ENCODE results near the gene NELL2.
"Not testable (repeated sequence)": the region's sequence is repeated elsewhere in the genome, so short reads cannot be mapped to it uniquely, and the experiment has no call there.

Gene NELL2

GRCh38 chr12:44686821-44687432 lies 189.2 kb downstream of the NELL2 start:
- DNase-seq: not testable (repeated sequence)

GRCh38 chr12:44677724-44678123 lies 198.4 kb downstream of the NELL2 start:
- no peak for DNase-seq

DNA sequence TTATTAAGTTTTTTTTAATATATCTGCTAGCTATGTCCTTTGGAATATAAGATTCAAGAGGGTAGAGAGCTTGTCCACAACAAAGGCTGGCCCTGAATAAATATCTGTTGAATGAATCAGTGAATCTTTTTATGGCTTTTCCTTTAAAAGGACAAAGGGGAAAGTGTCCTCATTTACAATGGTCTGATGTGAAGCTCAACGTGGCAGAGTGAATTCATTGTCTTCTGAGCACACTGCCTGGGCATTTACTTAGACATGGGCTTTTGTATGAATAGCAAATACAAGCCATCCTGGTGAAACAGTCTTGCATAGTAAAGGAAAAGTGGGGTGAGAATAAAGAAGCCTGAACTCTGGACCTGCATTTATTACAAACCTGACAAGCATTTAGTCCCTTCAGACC lies 201.2 kb downstream of the NELL2 start:
- no peak for DNase-seq

GRCh38 chr12:44673811-44674210 lies 202.3 kb downstream of the NELL2 start:
- no peak for DNase-seq

- DNase-seq: no peak
These were observed 204.1 kb downstream of the NELL2 start for GRCh38 chr12:44672042-44672441.

- DNase-seq: no peak
These were observed 207.7 kb downstream of the NELL2 start for GRCh38 chr12:44668443-44668842.

DNA sequence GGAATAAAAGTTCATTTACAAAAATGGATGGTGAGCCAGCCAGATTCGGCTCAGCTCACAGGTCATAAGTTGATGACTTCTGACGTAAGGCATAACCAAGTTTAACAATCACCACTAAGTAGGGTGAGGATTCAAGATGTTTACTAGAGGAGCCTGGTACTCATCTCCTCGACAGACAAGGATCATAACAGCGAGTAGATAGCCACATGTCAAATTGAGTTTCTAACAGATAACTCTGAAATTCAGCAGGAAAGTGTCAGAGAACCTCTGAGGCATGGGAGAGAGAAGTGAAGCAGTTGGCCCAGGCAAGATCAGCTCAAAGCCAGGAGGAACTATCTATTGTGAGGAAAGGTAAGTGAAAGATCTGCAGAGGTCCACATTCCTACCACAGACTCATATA lies 208.7 kb downstream of the NELL2 start:
- no peak for DNase-seq

GRCh38 chr12:44663291-44663690 lies 212.8 kb downstream of the NELL2 start:
- no peak for DNase-seq

- DNase-seq: no peak
These were observed 220.3 kb downstream of the NELL2 start for GRCh38 chr12:44655846-44656245.

- DNase-seq: no peak
These were observed 221.2 kb downstream of the NELL2 start for GRCh38 chr12:44654646-44655639.

DNA sequence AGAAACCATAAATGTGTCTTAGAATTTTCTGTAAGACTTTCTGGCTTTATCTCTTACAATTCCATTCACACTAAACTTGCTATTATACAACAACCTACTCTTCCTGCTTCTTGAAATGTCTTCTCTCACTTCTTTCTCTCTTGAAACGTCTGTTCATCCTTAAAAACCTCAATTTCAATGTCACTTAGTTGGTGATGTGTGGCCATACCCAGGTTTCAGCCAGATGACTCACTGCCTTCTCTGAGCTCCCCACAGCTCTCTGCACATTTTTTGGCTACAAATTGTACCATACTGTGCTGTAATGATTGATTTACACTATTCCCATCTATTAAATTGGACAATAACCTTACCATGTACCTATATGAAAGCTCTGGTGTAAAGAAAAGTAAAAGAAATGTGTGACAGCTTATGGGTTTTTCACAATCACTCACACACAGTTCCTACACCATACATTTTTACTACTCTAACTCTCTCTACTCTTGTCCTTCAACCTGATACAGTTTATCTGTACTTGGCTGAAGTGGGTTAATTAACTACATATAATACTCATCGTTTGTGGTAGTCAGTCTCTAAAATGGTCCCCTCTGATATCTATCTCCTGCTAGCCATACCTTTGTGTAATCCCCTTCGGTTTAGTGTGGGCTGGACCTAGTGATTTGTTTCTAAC lies 222.1 kb downstream of the NELL2 start:
- DNase-seq: no peak

- DNase-seq: no peak
These were observed 226.4 kb downstream of the NELL2 start for GRCh38 chr12:44649693-44650092.

- DNase-seq: no peak
These were observed 228.0 kb downstream of the NELL2 start for GRCh38 chr12:44647917-44648690.

- DNase-seq: no peak
These were observed 235.5 kb downstream of the NELL2 start for GRCh38 chr12:44640427-44641190.

DNA sequence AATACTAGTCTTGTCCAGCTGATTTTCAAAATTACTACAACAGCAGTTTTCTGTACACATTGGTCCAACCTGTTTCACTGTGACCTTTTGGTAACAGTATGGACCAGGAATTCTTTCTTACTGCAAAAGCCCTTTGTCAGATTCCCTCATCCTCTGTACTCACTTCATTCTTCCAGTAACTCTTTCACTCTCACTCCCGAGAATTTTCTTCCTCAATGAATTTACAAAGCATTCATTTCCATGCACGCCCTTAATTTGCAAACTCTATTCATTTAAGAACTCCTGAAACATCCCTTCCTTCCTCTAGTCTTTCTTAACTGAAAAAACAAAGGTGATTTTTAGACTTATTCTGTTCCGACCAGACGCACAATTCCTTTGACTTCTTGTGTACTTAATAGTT lies 238.2 kb downstream of the NELL2 start:
- no peak for DNase-seq

- no peak for DNase-seq
These were observed 247.9 kb downstream of the NELL2 start for GRCh38 chr12:44628180-44628579.

GRCh38 chr12:44627387-44628166 lies 248.5 kb downstream of the NELL2 start:
- no peak for DNase-seq

DNA sequence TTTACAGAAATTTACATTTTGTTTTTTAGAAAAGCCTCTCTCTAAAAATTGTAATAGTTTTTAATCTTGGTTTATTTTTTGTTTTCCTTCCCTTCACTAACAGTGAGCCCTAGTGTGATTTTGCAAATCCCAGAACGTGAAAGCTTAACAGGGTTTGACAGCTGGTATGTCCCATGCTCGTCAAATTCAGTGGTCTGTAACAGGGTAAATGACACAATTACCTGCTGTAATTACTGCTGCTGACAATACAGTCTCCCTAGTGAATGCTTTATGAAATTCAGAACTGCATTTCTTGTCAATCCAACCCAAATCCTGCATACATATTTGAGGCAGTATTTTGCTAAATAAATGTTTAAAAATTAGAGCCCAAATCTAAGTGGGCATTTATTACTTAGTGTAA lies 249.2 kb downstream of the NELL2 start:
- no peak for DNase-seq

GRCh38 chr12:44618946-44619345 lies 257.2 kb downstream of the NELL2 start:
- DNase-seq: no peak

DNA sequence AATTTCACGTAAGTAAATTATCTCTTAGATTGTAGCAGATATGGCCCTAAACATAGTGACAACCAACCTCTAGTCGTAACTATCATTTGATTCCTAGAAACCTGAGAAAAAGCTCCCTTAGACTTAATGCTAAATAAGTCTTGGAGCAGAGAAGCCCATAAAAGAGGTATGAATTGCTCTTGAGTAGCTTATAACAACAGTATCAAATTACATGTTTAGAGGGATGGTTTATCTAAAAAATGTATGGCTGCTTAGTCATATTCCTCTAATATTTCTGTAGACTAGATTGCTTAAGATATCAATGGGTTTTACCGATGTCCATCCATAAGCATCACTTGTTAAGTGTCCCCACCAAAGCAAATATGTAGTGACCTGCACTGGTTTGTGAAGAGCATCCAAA lies 259.7 kb downstream of the NELL2 start:
- DNase-seq: no peak

DNA sequence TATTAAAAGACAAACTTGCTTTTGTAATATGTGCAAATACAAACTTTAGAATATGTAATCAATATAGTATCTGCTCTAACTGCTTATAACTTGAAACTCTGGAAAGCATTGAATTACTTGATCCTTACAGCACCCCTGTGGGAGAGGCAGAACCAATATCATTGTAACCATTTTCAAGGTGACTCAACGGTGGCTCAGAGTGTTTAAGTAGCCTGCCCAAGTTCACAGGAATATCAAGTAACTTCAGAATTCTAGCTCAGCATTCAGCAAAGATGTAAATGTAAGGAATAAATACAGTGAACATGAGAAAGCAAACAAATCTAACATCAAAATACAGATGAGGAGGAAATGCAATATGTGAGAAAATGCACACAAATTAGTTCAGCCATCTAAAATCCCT lies 264.6 kb downstream of the NELL2 start:
- DNase-seq: no peak

Measured in T1000 (cell line).